HL-60 (cell line): ENCODE results near the gene USP17L10.
"Not testable (repeated sequence)": the region's sequence is repeated elsewhere in the genome, so short reads cannot be mapped to it uniquely, and the experiment has no call there.

Source experiments
- GABPA ChIP-seq: IDR thresholded peaks from 2 replicates; pipeline ENCODE4 v1.6.1; 2012; ENCODE audit warnings: low read depth
- POLR2AphosphoS5 ChIP-seq: IDR thresholded peaks from 2 replicates; pipeline ENCODE4 v1.6.1; 2012; ENCODE audit warnings: low read depth
- SPI1 ChIP-seq: IDR thresholded peaks from 2 replicates; pipeline ENCODE4 v1.6.1; 2012; ENCODE audit warnings: low read depth, mild to moderate bottlenecking, borderline replicate concordance
- TF ChIP-seq, protein P1 (sequence below): IDR thresholded peaks from 2 replicates; pipeline ENCODE4 v1.6.1; 2012; ENCODE audit warnings: low read depth; ENCODE audit not compliant: insufficient replicate concordance
- TF ChIP-seq, protein P2 (sequence below): IDR thresholded peaks from one replicate; pipeline ENCODE4 v1.5.1; 2011; ENCODE audit warnings: low read length, control low read depth, inconsistent platforms; ENCODE audit not compliant: insufficient read depth

DNA sequence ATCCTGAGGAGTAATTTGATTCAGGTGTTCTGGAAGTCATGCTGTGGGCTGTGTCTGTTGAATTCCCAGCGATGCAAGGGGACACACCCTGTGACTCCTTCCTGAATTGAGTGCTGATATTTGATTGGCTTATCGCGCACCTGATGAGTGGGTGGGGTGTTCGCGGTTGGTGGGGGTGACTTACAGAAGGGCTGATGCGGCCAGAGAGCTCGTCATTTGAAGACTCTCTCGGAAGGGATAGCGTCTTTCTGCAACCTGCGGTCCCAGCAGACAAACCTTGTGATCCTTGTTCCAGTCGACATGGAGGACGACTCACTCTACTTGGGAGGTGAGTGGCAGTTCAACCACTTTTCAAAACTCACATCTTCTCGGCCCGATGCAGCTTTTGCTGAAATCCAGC is 33.1 kb downstream of the USP17L10 start, which contains the start of gene USP17L17:
- TF ChIP-seq, protein P1, sequence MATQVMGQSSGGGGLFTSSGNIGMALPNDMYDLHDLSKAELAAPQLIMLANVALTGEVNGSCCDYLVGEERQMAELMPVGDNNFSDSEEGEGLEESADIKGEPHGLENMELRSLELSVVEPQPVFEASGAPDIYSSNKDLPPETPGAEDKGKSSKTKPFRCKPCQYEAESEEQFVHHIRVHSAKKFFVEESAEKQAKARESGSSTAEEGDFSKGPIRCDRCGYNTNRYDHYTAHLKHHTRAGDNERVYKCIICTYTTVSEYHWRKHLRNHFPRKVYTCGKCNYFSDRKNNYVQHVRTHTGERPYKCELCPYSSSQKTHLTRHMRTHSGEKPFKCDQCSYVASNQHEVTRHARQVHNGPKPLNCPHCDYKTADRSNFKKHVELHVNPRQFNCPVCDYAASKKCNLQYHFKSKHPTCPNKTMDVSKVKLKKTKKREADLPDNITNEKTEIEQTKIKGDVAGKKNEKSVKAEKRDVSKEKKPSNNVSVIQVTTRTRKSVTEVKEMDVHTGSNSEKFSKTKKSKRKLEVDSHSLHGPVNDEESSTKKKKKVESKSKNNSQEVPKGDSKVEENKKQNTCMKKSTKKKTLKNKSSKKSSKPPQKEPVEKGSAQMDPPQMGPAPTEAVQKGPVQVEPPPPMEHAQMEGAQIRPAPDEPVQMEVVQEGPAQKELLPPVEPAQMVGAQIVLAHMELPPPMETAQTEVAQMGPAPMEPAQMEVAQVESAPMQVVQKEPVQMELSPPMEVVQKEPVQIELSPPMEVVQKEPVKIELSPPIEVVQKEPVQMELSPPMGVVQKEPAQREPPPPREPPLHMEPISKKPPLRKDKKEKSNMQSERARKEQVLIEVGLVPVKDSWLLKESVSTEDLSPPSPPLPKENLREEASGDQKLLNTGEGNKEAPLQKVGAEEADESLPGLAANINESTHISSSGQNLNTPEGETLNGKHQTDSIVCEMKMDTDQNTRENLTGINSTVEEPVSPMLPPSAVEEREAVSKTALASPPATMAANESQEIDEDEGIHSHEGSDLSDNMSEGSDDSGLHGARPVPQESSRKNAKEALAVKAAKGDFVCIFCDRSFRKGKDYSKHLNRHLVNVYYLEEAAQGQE, result not testable (repeated sequence)
- TF ChIP-seq, protein P2, sequence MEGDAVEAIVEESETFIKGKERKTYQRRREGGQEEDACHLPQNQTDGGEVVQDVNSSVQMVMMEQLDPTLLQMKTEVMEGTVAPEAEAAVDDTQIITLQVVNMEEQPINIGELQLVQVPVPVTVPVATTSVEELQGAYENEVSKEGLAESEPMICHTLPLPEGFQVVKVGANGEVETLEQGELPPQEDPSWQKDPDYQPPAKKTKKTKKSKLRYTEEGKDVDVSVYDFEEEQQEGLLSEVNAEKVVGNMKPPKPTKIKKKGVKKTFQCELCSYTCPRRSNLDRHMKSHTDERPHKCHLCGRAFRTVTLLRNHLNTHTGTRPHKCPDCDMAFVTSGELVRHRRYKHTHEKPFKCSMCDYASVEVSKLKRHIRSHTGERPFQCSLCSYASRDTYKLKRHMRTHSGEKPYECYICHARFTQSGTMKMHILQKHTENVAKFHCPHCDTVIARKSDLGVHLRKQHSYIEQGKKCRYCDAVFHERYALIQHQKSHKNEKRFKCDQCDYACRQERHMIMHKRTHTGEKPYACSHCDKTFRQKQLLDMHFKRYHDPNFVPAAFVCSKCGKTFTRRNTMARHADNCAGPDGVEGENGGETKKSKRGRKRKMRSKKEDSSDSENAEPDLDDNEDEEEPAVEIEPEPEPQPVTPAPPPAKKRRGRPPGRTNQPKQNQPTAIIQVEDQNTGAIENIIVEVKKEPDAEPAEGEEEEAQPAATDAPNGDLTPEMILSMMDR, result not testable (repeated sequence)
- not testable (repeated sequence) for TF ChIP-seq POLR2AphosphoS5, GABPA, SPI1
